Loucy (cell line): ENCODE data around the gene CPT1B.
"Not testable (repeated sequence)": the region's sequence is repeated elsewhere in the genome, so short reads cannot be mapped to it uniquely, and the experiment has no call there.

ENCODE experiments used
- H2AFZ ChIP-seq: fragments of 200-600 bp; sonication (generic); 2 replicates; pipeline ENCODE4 v1.6.0; 2016; ENCODE audit warnings: antibody characterized with exemption, mild to moderate bottlenecking, low read length, moderate library complexity
- H3F3A ChIP-seq: fragments of 200-600 bp; 2 replicates; pipeline ENCODE4 v1.6.0; 2016; ENCODE audit warnings: antibody characterized with exemption, low read depth, mild to moderate bottlenecking
- H3K27me3 ChIP-seq: fragments of 200-600 bp; sonication (generic); 2 replicates; pipeline ENCODE4 v1.6.1; 2014; ENCODE audit warnings: low read length, mild to moderate bottlenecking; ENCODE audit not compliant: insufficient read depth, poor library complexity, severe bottlenecking
- H3K36me3 ChIP-seq: fragments of 200-600 bp; sonication (generic); 2 replicates; pipeline ENCODE4 v1.6.1; 2016; ENCODE audit warnings: low read length; ENCODE audit not compliant: insufficient read depth
- H3K4me1 ChIP-seq: fragments of 200-600 bp; sonication (generic); 2 replicates; pipeline ENCODE4 v1.5.1; 2014; ENCODE audit warnings: low read length, mild to moderate bottlenecking; ENCODE audit not compliant: insufficient read depth, poor library complexity, severe bottlenecking
- H3K4me2 ChIP-seq: fragments of 200-600 bp; sonication (generic); 2 replicates; pipeline ENCODE4 v1.6.0; 2014; ENCODE audit warnings: antibody characterized with exemption, low read length, low read depth, mild to moderate bottlenecking; ENCODE audit not compliant: poor library complexity, severe bottlenecking
- H3K4me3 ChIP-seq: fragments of 200-600 bp; sonication (generic); 2 replicates; pipeline ENCODE4 v1.5.1; 2014; ENCODE audit warnings: low read length, mild to moderate bottlenecking, mixed read lengths; ENCODE audit not compliant: poor library complexity, severe bottlenecking
- H3K79me2 ChIP-seq: fragments of 200-600 bp; sonication (generic); 2 replicates; pipeline ENCODE4 v1.6.1; 2014; ENCODE audit warnings: low read length; ENCODE audit not compliant: insufficient read depth
- H3K9ac ChIP-seq: fragments of 200-600 bp; sonication (generic); 2 replicates; pipeline ENCODE4 v1.6.0; 2014; ENCODE audit warnings: mild to moderate bottlenecking, low read depth, low read length, moderate library complexity; ENCODE audit not compliant: poor library complexity, severe bottlenecking
- H3K9me2 ChIP-seq: fragments of 200-600 bp; sonication (generic); replicated peaks from 2 replicates; pipeline ENCODE4 v1.6.1; 2016; ENCODE audit warnings: low read depth, low read length, mixed read lengths
- H3K9me3 ChIP-seq: fragments of 200-600 bp; sonication (generic); 2 replicates; pipeline ENCODE4 v1.6.1; 2014; ENCODE audit warnings: mild to moderate bottlenecking, antibody characterized with exemption, low read length, low read depth; ENCODE audit not compliant: insufficient read depth
- H4K20me1 ChIP-seq: fragments of 200-600 bp; sonication (generic); 2 replicates; pipeline ENCODE4 v1.6.0; 2014; ENCODE audit warnings: antibody characterized with exemption, low read length, mild to moderate bottlenecking; ENCODE audit not compliant: insufficient read depth, poor library complexity, severe bottlenecking
- EZH2phosphoT487 ChIP-seq: fragments of 200-600 bp; IDR thresholded peaks from 2 replicates; pipeline ENCODE4 v1.6.1; 2018; ENCODE audit warnings: antibody characterized with exemption, mild to moderate bottlenecking, moderate library complexity, borderline replicate concordance
- TF ChIP-seq, protein P1 (sequence below): fragments of 200-600 bp; sonication (generic); conservative IDR thresholded peaks from 2 replicates; pipeline ENCODE4 v1.5.1; 2014; ENCODE audit warnings: mild to moderate bottlenecking, antibody characterized with exemption, low read length

Gene CPT1B

GRCh38 chr22:50608996-50609395 is 30.8 kb upstream of the CPT1B start:
- Histone ChIP-seq H3K4me2 (no peak overlapping the region), H3K4me3 (no peak overlapping the region), H3K79me2 (no peaks in the 10 kb centered on the region), H3K36me3 (no peaks in the 10 kb centered on the region), H3K4me1 (no peaks in the 10 kb centered on the region), H3K9ac (no peak overlapping the region), H3K9me3 (no peaks in the 10 kb centered on the region), H3K9me2 (no peaks in the 10 kb centered on the region), H3F3A (no peaks in the 10 kb centered on the region), H2AFZ (no peak overlapping the region), H3K27me3 (no peaks in the 10 kb centered on the region), H4K20me1 (no peaks in the 10 kb centered on the region)
- TF ChIP-seq, protein P1, sequence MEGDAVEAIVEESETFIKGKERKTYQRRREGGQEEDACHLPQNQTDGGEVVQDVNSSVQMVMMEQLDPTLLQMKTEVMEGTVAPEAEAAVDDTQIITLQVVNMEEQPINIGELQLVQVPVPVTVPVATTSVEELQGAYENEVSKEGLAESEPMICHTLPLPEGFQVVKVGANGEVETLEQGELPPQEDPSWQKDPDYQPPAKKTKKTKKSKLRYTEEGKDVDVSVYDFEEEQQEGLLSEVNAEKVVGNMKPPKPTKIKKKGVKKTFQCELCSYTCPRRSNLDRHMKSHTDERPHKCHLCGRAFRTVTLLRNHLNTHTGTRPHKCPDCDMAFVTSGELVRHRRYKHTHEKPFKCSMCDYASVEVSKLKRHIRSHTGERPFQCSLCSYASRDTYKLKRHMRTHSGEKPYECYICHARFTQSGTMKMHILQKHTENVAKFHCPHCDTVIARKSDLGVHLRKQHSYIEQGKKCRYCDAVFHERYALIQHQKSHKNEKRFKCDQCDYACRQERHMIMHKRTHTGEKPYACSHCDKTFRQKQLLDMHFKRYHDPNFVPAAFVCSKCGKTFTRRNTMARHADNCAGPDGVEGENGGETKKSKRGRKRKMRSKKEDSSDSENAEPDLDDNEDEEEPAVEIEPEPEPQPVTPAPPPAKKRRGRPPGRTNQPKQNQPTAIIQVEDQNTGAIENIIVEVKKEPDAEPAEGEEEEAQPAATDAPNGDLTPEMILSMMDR = no peak
- TF ChIP-seq EZH2phosphoT487 = no peak

DNA sequence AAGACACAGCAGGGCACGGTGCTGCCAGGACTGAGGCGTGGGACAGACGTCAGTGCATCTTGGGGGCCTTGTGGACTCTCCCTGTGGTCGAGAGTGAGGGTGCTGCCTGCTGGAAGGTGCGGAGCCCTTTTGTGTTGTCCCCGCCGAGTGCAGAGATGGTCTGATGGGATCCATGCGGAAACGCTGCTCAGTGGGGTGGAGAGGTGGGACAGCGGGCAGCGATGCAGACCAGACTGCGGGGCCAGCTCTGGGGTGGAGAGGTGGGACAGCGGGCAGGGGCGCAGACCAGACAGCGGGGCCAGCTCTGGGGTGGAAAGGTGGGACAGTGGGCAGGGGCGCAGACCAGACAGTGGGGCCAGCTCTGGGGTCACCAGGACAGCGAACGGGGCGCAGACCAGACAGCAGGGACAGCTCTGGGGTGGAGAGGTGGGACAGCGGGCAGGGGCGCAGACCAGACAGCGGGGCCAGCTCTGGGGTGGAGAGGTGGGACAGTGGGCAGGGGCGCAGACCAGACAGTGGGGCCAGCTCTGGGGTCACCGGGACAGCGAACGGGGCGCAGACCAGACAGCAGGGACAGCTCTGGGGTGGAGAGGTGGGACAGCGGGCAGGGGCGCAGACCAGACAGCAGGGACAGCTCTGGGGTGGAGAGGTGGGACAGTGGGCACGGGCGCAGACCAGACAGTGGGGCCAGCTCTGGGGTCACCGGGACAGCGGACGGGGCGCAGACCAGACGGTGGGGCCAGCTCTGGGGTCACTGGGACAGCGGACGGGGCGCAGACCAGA is 30.0 kb upstream of the CPT1B start:
- not testable (repeated sequence) for H3K4me1 ChIP-seq, H3K4me2 ChIP-seq, H3K9me2 ChIP-seq, H3K27me3 ChIP-seq, H4K20me1 ChIP-seq, H3F3A ChIP-seq, H3K36me3 ChIP-seq, H3K4me3 ChIP-seq, H3K9me3 ChIP-seq, H2AFZ ChIP-seq, H3K9ac ChIP-seq, H3K79me2 ChIP-seq

DNA sequence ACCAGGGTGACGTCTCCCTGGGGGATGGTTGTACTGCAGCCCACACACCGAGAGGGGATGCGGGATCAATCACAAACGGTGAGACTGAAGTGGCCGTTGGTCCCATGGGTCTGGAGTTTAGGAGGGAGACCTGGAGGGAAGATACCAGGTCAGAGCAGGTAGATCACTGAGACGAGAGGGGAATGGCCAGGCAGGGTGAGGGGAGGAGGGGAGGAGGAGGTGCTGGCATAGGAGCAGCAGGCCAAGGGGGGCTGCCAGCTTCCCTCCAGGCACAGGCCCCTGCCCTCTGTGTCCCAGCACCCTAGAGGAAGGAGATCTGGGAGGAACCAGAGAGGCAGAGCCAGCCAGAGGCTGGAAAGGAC is 29.4 kb upstream of the CPT1B start:
- H3K27me3 ChIP-seq = no peaks in the 10 kb centered on the region
- H3K4me1 ChIP-seq = no peaks in the 10 kb centered on the region
- H3K36me3 ChIP-seq = no peaks in the 10 kb centered on the region

More for the DNA sequence above, 29.4 kb upstream of the CPT1B start:
- TF ChIP-seq, protein P1 = no peak
- TF ChIP-seq EZH2phosphoT487 = no peak
- H3K79me2 ChIP-seq = no peaks in the 10 kb centered on the region
- H3K9me2 ChIP-seq = no peaks in the 10 kb centered on the region
- no peak overlapping the region for H3K4me2 ChIP-seq
- H2AFZ ChIP-seq = no peak overlapping the region
- no peak overlapping the region for H3K9ac ChIP-seq
- no peak overlapping the region for H3K4me3 ChIP-seq
- no peaks in the 10 kb centered on the region for H3F3A ChIP-seq
- no peaks in the 10 kb centered on the region for H4K20me1 ChIP-seq
- H3K9me3 ChIP-seq = no peaks in the 10 kb centered on the region
